Right hindlimb (tissue), 1 donor: ENCODE results near the gene TBX22.
"Not testable (repeated sequence)": the region's sequence is repeated elsewhere in the genome, so short reads cannot be mapped to it uniquely, and the experiment has no call there.

Experiments used
- DNase-seq: peaks from one replicate; pipeline ENCODE4 v3.0.0-alpha.2; 2018

Gene TBX22

GRCh38 chrX:80014141-80014940, at the start of gene TBX22:
Gene TBX22, plus strand, starts transcription at chrX:80014753. Its CDS starts 7,517 bp downstream, at chrX:80022270.
- DNase-seq: no peak

- no peak for DNase-seq
Observed at GRCh38 chrX:79975605-79976004, 38.9 kb upstream of the TBX22 start.

GRCh38 chrX:80004458-80004857, 10.1 kb upstream of the TBX22 start:
- DNase-seq: no peak

- DNase-seq: no peak
Observed at GRCh38 chrX:80011522-80011921, 3.0 kb upstream of the TBX22 start.

GRCh38 chrX:80016182-80016581, 1.6 kb downstream of the TBX22 start:
- DNase-seq: no peak

GRCh38 chrX:80021621-80022020, 7.1 kb downstream of the TBX22 start:
- DNase-seq: no peak

GRCh38 chrX:80022363-80023031, 7.9 kb downstream of the TBX22 start:
- DNase-seq: peak; percentile 23

- no peak for DNase-seq
Observed at GRCh38 chrX:80026116-80026515, 11.6 kb downstream of the TBX22 start.

GRCh38 chrX:80066156-80066555, 51.6 kb downstream of the TBX22 start:
- DNase-seq: not testable (repeated sequence)

- DNase-seq: not testable (repeated sequence)
Observed at GRCh38 chrX:80075625-80076024, 61.1 kb downstream of the TBX22 start.
